Putamen (tissue), 1 donor: ENCODE results near the gene TOLLIP.
A peak's percentile ranks its signal among the peaks of the same experiment; 100 is the strongest.

ENCODE experiments used
- DNase-seq: peaks from one replicate; pipeline ENCODE4 v3.0.0-alpha.2; 2016; ENCODE audit warnings: low spot score

TOLLIP gene

GRCh38 chr11:1310772-1311468, 1.5 kb upstream of the TOLLIP start:
- DNase-seq = no peak

- no peak for DNase-seq
Observed at GRCh38 chr11:1310318-1310687, 871 bp upstream of the TOLLIP start.

GRCh38 chr11:1308743-1309497, 512 bp downstream of the TOLLIP start:
- no peak for DNase-seq

- DNase-seq = no peak
Observed at GRCh38 chr11:1307998-1308742, 1.3 kb downstream of the TOLLIP start.

- no peak for DNase-seq
Observed at GRCh38 chr11:1307163-1307870, 2.1 kb downstream of the TOLLIP start.

GRCh38 chr11:1306186-1307162, 3.0 kb downstream of the TOLLIP start:
- DNase-seq = no peak

GRCh38 chr11:1305501-1306056, 3.9 kb downstream of the TOLLIP start:
- no peak for DNase-seq

- no peak for DNase-seq
Observed at GRCh38 chr11:1305063-1305495, 4.4 kb downstream of the TOLLIP start.

- DNase-seq = no peak
Observed at GRCh38 chr11:1304380-1304779, 5.1 kb downstream of the TOLLIP start.

GRCh38 chr11:1303973-1304372, 5.5 kb downstream of the TOLLIP start:
- DNase-seq = no peak

GRCh38 chr11:1303126-1303821, 6.2 kb downstream of the TOLLIP start:
- DNase-seq = peak; percentile 59

GRCh38 chr11:1302461-1303125, 6.8 kb downstream of the TOLLIP start:
- DNase-seq = no peak

GRCh38 chr11:1302041-1302460, 7.4 kb downstream of the TOLLIP start:
- no peak for DNase-seq

- no peak for DNase-seq
Observed at GRCh38 chr11:1301220-1302000, 8.0 kb downstream of the TOLLIP start.

GRCh38 chr11:1300569-1301187, 8.8 kb downstream of the TOLLIP start:
- DNase-seq = no peak

- DNase-seq = no peak
Observed at GRCh38 chr11:1300121-1300520, 9.3 kb downstream of the TOLLIP start.

- DNase-seq = no peak
Observed at GRCh38 chr11:1299621-1300020, 9.8 kb downstream of the TOLLIP start.
